HG02884 (cell line): ENCODE data around the gene UQCRFS1.
"Not testable (repeated sequence)": the region's sequence is repeated elsewhere in the genome, so short reads cannot be mapped to it uniquely, and the experiment has no call there.

Experiments
- ATAC-seq: cut with Tn5 transposase; IDR thresholded peaks from one replicate; pipeline ENCODE4 v1.9.1; 2021; ENCODE audit warnings: mild to moderate bottlenecking, moderate library complexity; ENCODE audit not compliant: unreplicated experiment

Gene UQCRFS1

DNA sequence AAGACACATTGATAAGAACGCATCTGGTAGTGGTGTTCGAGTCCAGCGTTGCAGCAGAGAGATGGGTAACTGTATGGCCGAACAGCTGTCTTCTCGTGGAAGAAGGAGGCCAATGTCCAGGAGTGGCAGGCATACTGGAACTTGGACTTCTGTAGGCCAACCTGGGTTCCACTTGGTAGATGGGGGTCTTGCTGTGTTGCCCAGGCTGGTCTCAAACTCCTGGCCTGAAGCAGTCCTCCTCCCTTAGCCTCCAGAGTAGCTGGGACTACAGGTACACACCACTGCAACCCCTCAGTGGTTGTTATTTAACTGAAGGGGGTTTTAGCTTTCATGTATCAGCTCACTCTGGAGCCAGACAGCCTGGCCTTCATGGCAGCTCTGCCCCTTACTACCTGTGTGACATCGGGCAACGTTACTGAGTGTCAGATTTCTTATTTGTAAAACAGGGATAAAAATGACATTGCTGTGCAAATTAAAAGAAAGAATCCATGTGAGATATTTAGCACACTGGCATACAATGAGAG lies 2.4 kb upstream of the UQCRFS1 start:
- no peak for ATAC-seq

- no peak for ATAC-seq
Observed at GRCh38 chr19:29214411-29214810, 1.5 kb upstream of the UQCRFS1 start.

- ATAC-seq: no peak
Observed at GRCh38 chr19:29212356-29212647, 649 bp downstream of the UQCRFS1 start.

DNA sequence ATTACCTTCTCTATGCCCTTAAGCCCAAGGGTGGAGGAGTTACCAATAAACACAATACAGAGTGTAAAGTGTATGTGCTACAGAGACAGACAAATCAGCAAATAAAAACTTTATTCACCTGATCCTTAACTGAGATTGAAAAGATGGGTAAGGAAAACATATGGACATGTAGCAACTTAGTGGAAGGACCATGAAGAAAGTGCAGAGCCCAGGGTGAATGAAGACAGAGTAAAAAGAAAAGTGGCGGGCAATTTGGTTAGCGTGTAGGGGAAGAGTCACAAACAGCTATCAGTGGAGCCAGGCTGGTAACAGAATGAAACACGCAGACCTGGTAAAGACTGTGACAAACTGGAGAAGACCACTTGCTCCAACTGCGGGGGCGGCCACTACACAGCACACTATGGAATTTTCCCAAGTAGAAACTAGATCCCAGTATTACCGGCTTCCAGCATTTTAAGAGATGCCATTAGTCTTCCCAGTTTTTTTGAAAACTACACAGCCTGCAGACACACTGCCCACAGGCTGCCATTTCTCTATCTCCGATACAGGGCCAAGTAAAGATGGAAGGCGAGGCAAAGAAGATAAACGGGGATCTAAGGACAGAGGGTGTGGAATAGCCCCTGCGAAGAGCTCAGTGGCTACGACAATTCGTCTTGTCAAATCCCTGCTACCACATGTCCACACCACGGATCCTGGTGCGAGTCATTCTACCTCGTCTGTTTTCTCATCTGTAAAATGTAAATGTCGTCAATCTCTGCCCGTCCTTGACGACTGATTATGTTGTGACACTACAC lies 1.2 kb downstream of the UQCRFS1 start:
- ATAC-seq: no peak

GRCh38 chr19:29211041-29211440 lies 1.9 kb downstream of the UQCRFS1 start:
- not testable (repeated sequence) for ATAC-seq

DNA sequence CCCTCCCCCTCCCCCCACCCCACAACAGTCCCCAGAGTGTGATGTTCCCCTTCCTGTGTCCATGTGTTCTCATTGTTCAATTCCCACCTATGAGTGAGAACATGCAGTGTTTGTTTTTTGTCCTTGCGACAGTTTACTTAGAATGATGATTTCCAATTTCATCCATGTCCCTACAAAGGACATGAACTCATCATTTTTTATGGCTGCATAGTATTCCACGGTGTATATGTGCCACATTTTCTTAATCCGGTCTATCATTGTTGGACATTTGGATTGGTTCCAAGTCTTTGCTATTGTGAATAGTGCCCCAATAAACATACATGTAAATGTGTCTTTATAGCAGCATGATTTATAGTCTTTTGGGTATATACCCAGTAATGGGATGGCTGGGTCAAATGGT lies 2.4 kb downstream of the UQCRFS1 start:
- not testable (repeated sequence) for ATAC-seq

- ATAC-seq: not testable (repeated sequence)
Observed at GRCh38 chr19:29207403-29208187, 5.4 kb downstream of the UQCRFS1 start.

DNA sequence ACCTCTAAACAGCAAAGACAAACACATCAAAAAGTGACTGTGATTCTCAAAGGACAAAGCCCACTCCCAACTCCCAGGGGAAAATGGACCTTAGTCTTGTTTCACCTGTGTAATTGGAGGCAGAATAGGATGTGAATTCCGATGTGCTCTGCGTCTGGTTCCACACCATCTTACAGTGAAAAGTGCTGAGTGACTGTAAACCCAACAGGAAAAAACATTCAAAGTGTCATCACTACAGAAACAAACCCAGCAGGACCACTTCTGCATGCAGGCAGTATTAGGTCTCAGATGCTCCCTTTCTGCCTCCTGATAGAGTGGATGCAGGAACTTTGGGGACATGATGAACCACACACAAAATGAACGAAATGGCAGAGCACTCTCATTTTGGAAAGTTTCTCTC lies 6.5 kb downstream of the UQCRFS1 start:
- ATAC-seq: no peak

DNA sequence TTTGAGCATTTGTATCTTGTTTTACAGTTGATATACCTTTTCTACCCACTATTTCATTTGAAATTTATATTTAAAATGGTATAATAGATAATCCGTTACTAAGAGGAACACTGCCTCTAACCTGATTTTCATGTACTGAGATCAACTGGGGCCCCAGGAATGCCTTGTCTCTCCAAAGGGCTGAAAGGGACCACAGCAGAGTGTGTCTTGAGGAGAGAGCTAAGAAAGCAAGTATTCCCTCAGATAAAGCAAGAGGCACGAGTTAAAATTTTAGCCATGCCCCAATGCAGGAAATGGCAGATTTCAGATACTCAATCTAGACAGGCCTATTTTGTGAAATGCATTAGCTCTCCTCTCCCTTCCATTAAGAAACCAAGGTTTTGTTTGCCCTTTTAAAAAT lies 10.7 kb downstream of the UQCRFS1 start:
- no peak for ATAC-seq

DNA sequence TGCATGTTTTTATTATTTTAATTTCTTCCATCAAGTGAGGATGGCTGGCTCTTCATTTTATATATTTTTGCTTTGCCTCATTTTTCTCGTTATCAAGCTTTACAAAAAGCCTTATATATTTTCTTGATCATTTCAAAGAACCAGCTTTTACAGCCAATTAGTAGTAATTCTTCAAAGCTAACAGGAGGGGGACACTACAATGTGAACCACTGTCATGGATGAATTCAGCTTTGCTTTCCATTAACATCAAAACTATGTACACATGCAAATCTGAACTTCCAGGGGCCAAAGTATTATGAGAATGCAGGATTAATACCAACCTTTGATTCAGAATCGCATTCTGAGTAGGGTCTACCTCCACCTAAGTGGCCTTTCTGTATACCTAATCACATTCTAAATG lies 11.1 kb downstream of the UQCRFS1 start:
- no peak for ATAC-seq

DNA sequence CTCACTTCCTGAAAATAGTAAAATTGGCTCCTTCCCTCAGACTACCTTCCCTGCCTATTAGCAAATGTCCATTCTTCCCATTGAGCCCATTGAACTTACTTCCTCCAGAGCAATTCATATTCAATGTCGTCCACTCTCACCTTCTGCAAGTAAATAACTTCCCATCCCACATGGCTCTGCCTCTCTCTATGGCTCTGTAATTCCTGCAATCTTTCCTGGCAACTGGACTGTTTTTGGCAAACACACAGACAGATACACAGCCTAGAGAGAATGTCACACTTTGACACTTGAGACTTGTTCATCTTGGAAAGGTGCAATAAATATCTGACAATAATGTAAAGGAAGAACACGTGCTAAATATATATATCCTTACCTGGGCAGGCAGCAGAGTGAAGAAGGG lies 18.3 kb downstream of the UQCRFS1 start:
- no peak for ATAC-seq

GRCh38 chr19:29193155-29193554 lies 19.8 kb downstream of the UQCRFS1 start:
- ATAC-seq: no peak

DNA sequence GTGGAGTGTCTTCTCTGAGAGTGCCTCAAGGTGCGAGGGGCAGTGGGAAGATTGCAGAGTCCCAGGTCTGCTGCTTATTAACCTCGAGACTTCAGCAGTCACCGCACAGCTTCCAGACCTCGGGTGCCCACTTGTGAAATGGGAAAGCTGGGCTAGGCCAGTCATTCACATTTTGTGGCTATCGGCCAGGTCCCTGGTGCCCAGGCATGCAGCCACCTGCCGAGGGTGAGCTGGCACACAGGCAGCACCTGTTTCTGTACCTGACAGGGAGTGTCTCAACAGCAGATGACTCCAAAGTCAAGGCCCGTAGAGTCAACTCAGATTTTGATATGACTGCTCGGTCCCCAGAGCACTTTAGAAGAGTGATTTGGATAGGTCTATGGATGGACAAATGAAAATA lies 21.9 kb downstream of the UQCRFS1 start:
- no peak for ATAC-seq

DNA sequence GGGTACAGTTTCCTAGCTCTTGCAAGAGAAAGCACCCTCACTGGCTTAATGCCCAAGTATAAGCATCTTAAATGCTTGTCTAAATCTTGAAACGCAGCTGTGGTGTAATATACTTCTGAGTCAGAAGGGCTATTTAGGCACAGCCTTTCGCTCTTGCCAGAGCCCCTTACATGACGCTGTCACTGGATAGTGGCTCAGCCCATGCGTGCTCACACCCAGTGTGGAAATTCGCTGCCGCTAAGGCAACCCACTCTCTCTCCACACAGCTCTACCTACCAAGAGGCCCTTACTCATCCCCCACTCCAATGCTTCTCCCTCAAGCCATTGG lies 24.0 kb downstream of the UQCRFS1 start:
- ATAC-seq: no peak

- no peak for ATAC-seq
Observed at GRCh38 chr19:29188289-29189032, 24.5 kb downstream of the UQCRFS1 start.

DNA sequence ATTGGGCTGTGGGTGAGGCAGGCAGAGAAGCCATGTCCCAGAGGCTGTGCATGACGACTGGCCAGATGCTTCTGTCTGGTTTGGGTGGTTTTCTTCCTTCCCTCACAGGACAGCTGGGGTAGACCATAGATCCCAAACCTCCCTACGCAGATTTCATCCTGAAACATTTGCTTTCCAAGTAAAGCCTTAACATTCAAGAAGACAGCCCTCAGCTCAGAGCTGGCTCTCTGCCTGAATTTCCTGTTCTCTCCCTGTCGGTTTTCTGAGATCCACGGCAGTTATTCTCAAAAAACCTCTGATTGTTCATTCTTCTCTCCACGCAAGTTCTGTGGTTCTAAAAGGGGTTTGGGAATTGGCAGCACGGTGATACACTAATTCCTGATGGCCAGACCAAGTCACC lies 25.3 kb downstream of the UQCRFS1 start:
- ATAC-seq: no peak

- ATAC-seq: no peak
Observed at GRCh38 chr19:29185427-29185826, 27.5 kb downstream of the UQCRFS1 start.

DNA sequence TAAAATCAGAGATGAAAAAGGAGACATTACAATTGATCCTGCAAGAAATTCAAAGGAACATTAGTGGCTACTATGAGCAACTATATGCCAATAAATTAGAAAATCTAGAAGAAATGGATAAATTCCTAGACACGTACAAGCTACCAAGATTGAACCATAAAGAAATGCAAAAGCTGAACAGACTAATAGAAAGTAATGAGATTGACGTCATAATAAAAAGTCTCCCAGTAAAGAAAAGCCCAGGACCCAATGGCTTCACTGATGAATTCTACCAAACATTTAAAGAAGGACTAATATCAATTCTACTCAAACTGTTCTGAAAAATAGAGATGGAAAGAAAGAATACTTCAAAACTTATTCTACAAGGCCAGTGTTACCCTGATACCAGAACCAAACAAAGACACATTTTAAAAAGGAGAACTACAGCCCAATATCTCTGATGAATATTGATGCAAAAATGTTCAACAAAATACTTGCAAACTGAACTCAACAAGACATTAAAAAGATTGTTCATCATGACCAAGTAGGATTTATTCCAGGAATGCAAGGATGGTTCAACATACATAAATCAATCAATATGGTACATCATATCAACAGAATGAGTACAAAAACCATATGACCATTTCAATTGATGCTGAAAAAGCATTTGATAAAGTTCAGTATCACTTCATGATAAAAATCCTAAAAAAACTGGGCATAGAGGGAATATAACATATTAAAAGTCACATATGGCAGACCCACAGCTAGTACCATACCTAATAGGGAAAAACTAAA lies 35.8 kb downstream of the UQCRFS1 start:
- no peak for ATAC-seq

DNA sequence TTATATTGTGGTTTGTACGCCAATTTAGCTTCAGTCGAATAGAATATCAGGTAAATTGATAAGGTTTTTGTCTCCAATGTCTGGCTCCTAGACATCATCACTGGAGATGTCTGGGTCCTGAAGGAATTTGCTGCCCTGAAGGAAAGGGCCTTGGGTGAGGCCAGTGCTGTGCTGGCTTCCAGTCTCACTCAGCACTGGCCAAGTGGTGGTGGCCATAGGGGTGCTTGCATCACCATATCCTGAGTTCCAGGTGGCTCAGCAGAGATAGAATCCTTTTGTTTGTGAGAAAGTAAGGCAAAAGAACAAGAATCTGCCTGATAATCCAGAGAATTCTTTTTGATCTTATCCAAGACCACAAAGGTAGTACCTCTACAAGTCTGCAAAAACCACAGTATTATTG lies 39.1 kb downstream of the UQCRFS1 start:
- no peak for ATAC-seq

GRCh38 chr19:29172302-29172701 lies 40.6 kb downstream of the UQCRFS1 start:
- no peak for ATAC-seq

GRCh38 chr19:29171525-29171924 lies 41.4 kb downstream of the UQCRFS1 start:
- no peak for ATAC-seq
